Spinal cord (tissue), 10 donors: ENCODE data around the gene GCM1. TPM values are rescaled to one million over a fixed set of nuclear protein-coding genes. Genes with fewer than 3 reads are reported as not detected.

Source experiments
- DNase-seq, 6 donors: peaks; one replicate each; pipeline versions ENCODE4 v3.0.0 to v3.0.0-alpha.2; 2013 to 2015; ENCODE audit warnings: low spot score in 6 of 6, low read depth in 4 of 6
- H3K27ac ChIP-seq: one replicate; pipeline ENCODE4 v1.5.1; 2013; ENCODE audit warnings: low read depth, low read length, control low read depth
- H3K27me3 ChIP-seq: one replicate; pipeline ENCODE4 v1.6.1; 2013; ENCODE audit warnings: low read length; ENCODE audit not compliant: control insufficient read depth, insufficient read depth
- H3K36me3 ChIP-seq: one replicate; pipeline ENCODE4 v1.6.1; 2013; ENCODE audit warnings: low read length; ENCODE audit not compliant: control insufficient read depth, insufficient read depth
- H3K4me1 ChIP-seq: one replicate; pipeline ENCODE4 v1.6.1; 2013; ENCODE audit warnings: low read length; ENCODE audit not compliant: control insufficient read depth, insufficient read depth
- H3K4me3 ChIP-seq: one replicate; pipeline ENCODE4 v1.5.1; 2013; ENCODE audit warnings: low read depth, low read length, control low read depth
- H3K9me3 ChIP-seq: one replicate; pipeline ENCODE4 v1.6.1; 2013; ENCODE audit warnings: low read length; ENCODE audit not compliant: control insufficient read depth, insufficient read depth
- WGBS: methylation state at CpG from one replicate; pipeline ENCODE4 v1.1.5; 2013; ENCODE audit warnings: missing lambda C conversion rate; ENCODE audit not compliant: insufficient coverage; 5-methylcytosine and 5-hydroxymethylcytosine counted together
- long read RNA-seq, 4 donors: transcript quantifications; one replicate each; lab custom pipeline, GENCODE V29; 2026
- polyA plus RNA-seq, 2 donors: library from polyadenylated mRNA; unstranded; fragments of 120-200 nt; gene quantifications; one replicate each; pipeline ENCODE4 v1.2.1, GENCODE V29; 2013; ENCODE audit not compliant: insufficient read length in 2 of 2
- total RNA-seq, 2 donors: library from RNA; depleted of rRNA in 1 of 2; stranded (reverse); fragments of 120-200 nt in 1 of 2; fragments of >200 nt in 1 of 2; gene quantifications; one replicate each; pipeline versions ENCODE4 v1.2.3 to v1.2.4, GENCODE V29; 2013 to 2014
- donor health status: healthy.

The GCM1 gene
- under 1 TPM in 1 of 2 donors, not detected in 1; 0.11 TPM for total RNA-seq
- polyA plus RNA-seq: not detected
- long read RNA-seq, donor 1: 0 reads
- long read RNA-seq, donor 2: 0 reads
- long read RNA-seq, donor 3: 0 reads
- long read RNA-seq, donor 4: 0 reads

- 95% methylated on average over 4 of the region's 5 CpGs for WGBS
- Histone ChIP-seq H3K4me1 (no peaks in the 10 kb centered on the region), H3K36me3 (no peaks in the 10 kb centered on the region), H3K27ac (no peak within 1 kb of the TSS), H3K4me3 (no peak within 1 kb of the TSS), H3K9me3 (no peaks in the 10 kb centered on the region), H3K27me3 (no peaks in the 10 kb centered on the region)
- DNase-seq: no peak
Observed at GRCh38 chr6:53148684-53149083, at the start of gene GCM1. TSS of gene GCM1 (minus strand) at chr6:53148841. CDS start at chr6:53145632, 3,209 bp downstream.

GRCh38 chr6:53197553-53197952, 48.9 kb upstream of the GCM1 start:
- H3K4me3 ChIP-seq: no peak overlapping the region
- no peaks in the 10 kb centered on the region for H3K36me3 ChIP-seq
- no peaks in the 10 kb centered on the region for H3K27me3 ChIP-seq
- WGBS: 100% methylated on average over 2 of the region's 3 CpGs
- no peak overlapping the region for H3K27ac ChIP-seq
- no peaks in the 10 kb centered on the region for H3K9me3 ChIP-seq
- no peaks in the 10 kb centered on the region for H3K4me1 ChIP-seq
- no peak for DNase-seq

GRCh38 chr6:53195048-53195447, 46.4 kb upstream of the GCM1 start:
- no peak overlapping the region for H3K4me3 ChIP-seq

GRCh38 chr6:53192682-53193188, 44.1 kb upstream of the GCM1 start:
- Histone ChIP-seq H3K27me3 (no peaks in the 10 kb centered on the region), H3K4me1 (no peaks in the 10 kb centered on the region), H3K9me3 (no peaks in the 10 kb centered on the region), H3K4me3 (no peak overlapping the region), H3K36me3 (no peaks in the 10 kb centered on the region), H3K27ac (no peak overlapping the region)
- DNase-seq: peak in 2 of 6 donors; percentile 2 to 13
- WGBS: 23% methylated on average over 4 of the region's 5 CpGs

More at GRCh38 chr6:53195048-53195447, 46.4 kb upstream of the GCM1 start:
- no peak for DNase-seq
- Histone ChIP-seq H3K27ac (no peak overlapping the region), H3K9me3 (no peaks in the 10 kb centered on the region), H3K36me3 (no peaks in the 10 kb centered on the region), H3K27me3 (no peaks in the 10 kb centered on the region), H3K4me1 (no peaks in the 10 kb centered on the region)
- WGBS: no CpG with 5 or more reads among the region's 4 CpGs

GRCh38 chr6:53189554-53189953, 40.9 kb upstream of the GCM1 start:
- no peaks in the 10 kb centered on the region for H3K36me3 ChIP-seq
- no peak overlapping the region for H3K27ac ChIP-seq
- DNase-seq: no peak
- no peaks in the 10 kb centered on the region for H3K4me1 ChIP-seq
- H3K4me3 ChIP-seq: no peak overlapping the region
- H3K27me3 ChIP-seq: no peaks in the 10 kb centered on the region
- H3K9me3 ChIP-seq: no peaks in the 10 kb centered on the region

- Histone ChIP-seq H3K4me1 (no peaks in the 10 kb centered on the region), H3K36me3 (no peaks in the 10 kb centered on the region), H3K4me3 (no peak overlapping the region), H3K27ac (no peak overlapping the region), H3K27me3 (no peaks in the 10 kb centered on the region), H3K9me3 (no peaks in the 10 kb centered on the region)
- DNase-seq: no peak
- 100% methylated on average over 1 of the region's 2 CpGs for WGBS
Observed at GRCh38 chr6:53188833-53189232, 40.2 kb upstream of the GCM1 start.

- DNase-seq: no peak
- no peaks in the 10 kb centered on the region for H3K36me3 ChIP-seq
- H3K27me3 ChIP-seq: no peaks in the 10 kb centered on the region
- H3K9me3 ChIP-seq: no peaks in the 10 kb centered on the region
- no peaks in the 10 kb centered on the region for H3K4me1 ChIP-seq
- 100% methylated on average over 1 of the region's 5 CpGs for WGBS
- no peak overlapping the region for H3K4me3 ChIP-seq
- no peak overlapping the region for H3K27ac ChIP-seq
Observed at GRCh38 chr6:53180678-53181077, 32.0 kb upstream of the GCM1 start.

- DNase-seq: peak in 2 of 6 donors; percentile 30 to 63
- H3K36me3 ChIP-seq: no peaks in the 10 kb centered on the region
- no peaks in the 10 kb centered on the region for H3K27me3 ChIP-seq
- H3K9me3 ChIP-seq: no peaks in the 10 kb centered on the region
- no peak overlapping the region for H3K4me3 ChIP-seq
- peak overlapping the region; percentile 57 for H3K27ac ChIP-seq
- WGBS: 53% methylated on average over 7 of the region's 8 CpGs
- no peaks in the 10 kb centered on the region for H3K4me1 ChIP-seq
Observed at GRCh38 chr6:53179961-53180651, 31.5 kb upstream of the GCM1 start.

- WGBS: no CpG with 5 or more reads among the region's 1 CpG
- peak in 1 of 6 donors; percentile 22 for DNase-seq
Observed at GRCh38 chr6:53178837-53179432, 30.3 kb upstream of the GCM1 start.

GRCh38 chr6:53175027-53175426, 26.4 kb upstream of the GCM1 start:
- WGBS: 41% methylated on average over 2 of the region's 2 CpGs
- no peak overlapping the region for H3K27ac ChIP-seq
- H3K36me3 ChIP-seq: no peaks in the 10 kb centered on the region

More at GRCh38 chr6:53178837-53179432, 30.3 kb upstream of the GCM1 start:
- H3K4me1 ChIP-seq: no peaks in the 10 kb centered on the region
- no peak overlapping the region for H3K4me3 ChIP-seq
- no peaks in the 10 kb centered on the region for H3K36me3 ChIP-seq
- no peaks in the 10 kb centered on the region for H3K27me3 ChIP-seq
- no peak overlapping the region for H3K27ac ChIP-seq
- H3K9me3 ChIP-seq: no peaks in the 10 kb centered on the region

More at GRCh38 chr6:53175027-53175426, 26.4 kb upstream of the GCM1 start:
- peak in 1 of 6 donors; percentile 12 for DNase-seq
- Histone ChIP-seq H3K27me3 (no peaks in the 10 kb centered on the region), H3K4me1 (no peaks in the 10 kb centered on the region), H3K9me3 (no peaks in the 10 kb centered on the region), H3K4me3 (no peak overlapping the region)
